ENCODE results near the gene CUEDC1.

CUEDC1 gene

GRCh38 chr17:57911834-57912673 lies 43.2 kb downstream of the CUEDC1 start:
- H3K27me3 ChIP-seq (ENCODE audit: low read depth, low read length) = peaks cover 22% of the 10 kb centered on the region
- H3K79me2 ChIP-seq (ENCODE audit: low read length) = no peaks in the 10 kb centered on the region
- TF ChIP-seq, protein P1, sequence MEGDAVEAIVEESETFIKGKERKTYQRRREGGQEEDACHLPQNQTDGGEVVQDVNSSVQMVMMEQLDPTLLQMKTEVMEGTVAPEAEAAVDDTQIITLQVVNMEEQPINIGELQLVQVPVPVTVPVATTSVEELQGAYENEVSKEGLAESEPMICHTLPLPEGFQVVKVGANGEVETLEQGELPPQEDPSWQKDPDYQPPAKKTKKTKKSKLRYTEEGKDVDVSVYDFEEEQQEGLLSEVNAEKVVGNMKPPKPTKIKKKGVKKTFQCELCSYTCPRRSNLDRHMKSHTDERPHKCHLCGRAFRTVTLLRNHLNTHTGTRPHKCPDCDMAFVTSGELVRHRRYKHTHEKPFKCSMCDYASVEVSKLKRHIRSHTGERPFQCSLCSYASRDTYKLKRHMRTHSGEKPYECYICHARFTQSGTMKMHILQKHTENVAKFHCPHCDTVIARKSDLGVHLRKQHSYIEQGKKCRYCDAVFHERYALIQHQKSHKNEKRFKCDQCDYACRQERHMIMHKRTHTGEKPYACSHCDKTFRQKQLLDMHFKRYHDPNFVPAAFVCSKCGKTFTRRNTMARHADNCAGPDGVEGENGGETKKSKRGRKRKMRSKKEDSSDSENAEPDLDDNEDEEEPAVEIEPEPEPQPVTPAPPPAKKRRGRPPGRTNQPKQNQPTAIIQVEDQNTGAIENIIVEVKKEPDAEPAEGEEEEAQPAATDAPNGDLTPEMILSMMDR (IDR thresholded peaks at IDR 0.05; ENCODE audit: low read depth, low read length) = no peak
- no peak for TF ChIP-seq EZH2phosphoT487 (IDR thresholded peaks at IDR 0.05; ENCODE audit: low read depth)
- H3K4me3 ChIP-seq (ENCODE audit: low read length) = no peak overlapping the region
- peaks cover 18% of the 10 kb centered on the region for H3K4me1 ChIP-seq (ENCODE audit: low read length)
- no peak overlapping the region for H3K4me2 ChIP-seq (ENCODE audit: low read length)
- no peak overlapping the region for H2AFZ ChIP-seq (ENCODE audit: low read depth, low read length)
- no peak overlapping the region for H3K27ac ChIP-seq (ENCODE audit: low read length)
- H3K9ac ChIP-seq (ENCODE audit: low read length) = no peak overlapping the region
- no peaks in the 10 kb centered on the region for H3K36me3 ChIP-seq (replicated peaks; ENCODE audit: low read depth, low read length)
- H3K9me3 ChIP-seq (ENCODE audit: insufficient read depth, low read length) = no peaks in the 10 kb centered on the region
- H4K20me1 ChIP-seq (ENCODE audit: insufficient read depth, low read length) = no peaks in the 10 kb centered on the region

DNA sequence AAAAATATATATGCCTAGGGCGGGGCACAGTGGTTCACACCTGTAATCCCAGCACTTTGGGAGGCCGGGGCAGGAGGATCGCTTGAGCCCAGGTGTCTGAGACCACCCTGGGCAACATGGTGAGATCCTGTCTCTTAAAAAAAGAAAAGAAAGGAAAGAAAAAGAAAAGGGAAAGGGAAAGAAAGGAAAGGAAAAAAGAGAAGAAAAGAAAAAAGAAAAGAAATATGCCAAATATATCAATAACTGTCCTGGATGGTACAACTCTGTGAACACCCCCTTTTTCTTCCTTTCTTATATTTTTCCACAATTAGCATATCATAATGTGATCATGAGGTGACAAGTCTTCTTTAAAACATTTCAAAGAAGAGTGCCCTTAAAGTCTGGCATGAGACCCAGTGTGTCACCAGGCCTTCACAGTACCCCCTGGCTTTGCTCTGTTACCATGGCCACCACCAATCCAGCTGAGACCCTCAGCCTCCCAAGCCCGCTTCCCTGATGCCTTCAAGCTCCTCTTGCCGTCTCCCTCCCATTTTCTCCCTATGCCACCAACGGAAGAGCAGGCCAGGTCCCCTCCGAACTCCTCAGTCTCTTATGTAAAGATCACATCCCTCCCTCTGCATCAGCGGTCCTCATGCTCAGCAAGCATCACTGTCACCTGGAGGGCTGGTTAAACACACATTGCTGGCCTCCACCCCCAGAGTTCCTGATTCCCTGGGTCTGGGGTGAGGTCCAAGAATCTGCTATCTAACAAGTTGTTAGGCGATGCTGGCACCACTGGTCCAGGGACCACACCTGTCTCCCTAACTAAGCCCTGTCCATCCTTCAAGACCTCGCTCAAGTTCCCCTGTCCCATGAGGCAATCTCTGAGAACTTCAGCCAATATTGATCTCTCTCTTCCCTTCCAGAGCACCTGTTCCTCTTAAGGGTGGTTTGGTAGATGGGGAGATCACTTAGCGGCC lies 44.5 kb downstream of the CUEDC1 start:
- Histone ChIP-seq H3K9me3 (ENCODE audit: insufficient read depth, low read length) (no peaks in the 10 kb centered on the region), H3K36me3 (replicated peaks; ENCODE audit: low read depth, low read length) (no peaks in the 10 kb centered on the region), H3K4me3 (ENCODE audit: low read length) (no peak overlapping the region), H3K79me2 (ENCODE audit: low read length) (no peaks in the 10 kb centered on the region), H3K27me3 (ENCODE audit: low read depth, low read length) (peaks cover 28% of the 10 kb centered on the region), H3K4me1 (ENCODE audit: low read length) (peaks cover 15% of the 10 kb centered on the region), H3K27ac (ENCODE audit: low read length) (no peak overlapping the region), H3K4me2 (ENCODE audit: low read length) (no peak overlapping the region), H2AFZ (ENCODE audit: low read depth, low read length) (no peak overlapping the region), H3K9ac (ENCODE audit: low read length) (no peak overlapping the region), H4K20me1 (ENCODE audit: insufficient read depth, low read length) (no peaks in the 10 kb centered on the region)
- TF ChIP-seq, protein P1 (IDR thresholded peaks at IDR 0.05; ENCODE audit: low read depth, low read length) = no peak
- TF ChIP-seq EZH2phosphoT487 (IDR thresholded peaks at IDR 0.05; ENCODE audit: low read depth) = no peak

- Histone ChIP-seq H3K9ac (ENCODE audit: low read length) (no peak overlapping the region), H3K4me2 (ENCODE audit: low read length) (no peak overlapping the region), H3K4me3 (ENCODE audit: low read length) (no peak overlapping the region), H4K20me1 (ENCODE audit: insufficient read depth, low read length) (no peaks in the 10 kb centered on the region), H2AFZ (ENCODE audit: low read depth, low read length) (no peak overlapping the region), H3K27ac (ENCODE audit: low read length) (no peak overlapping the region), H3K27me3 (ENCODE audit: low read depth, low read length) (peaks cover 28% of the 10 kb centered on the region), H3K79me2 (ENCODE audit: low read length) (no peaks in the 10 kb centered on the region), H3K9me3 (ENCODE audit: insufficient read depth, low read length) (no peaks in the 10 kb centered on the region), H3K4me1 (ENCODE audit: low read length) (peaks cover 19% of the 10 kb centered on the region), H3K36me3 (replicated peaks; ENCODE audit: low read depth, low read length) (no peaks in the 10 kb centered on the region)
- TF ChIP-seq, protein P1 (IDR thresholded peaks at IDR 0.05; ENCODE audit: low read depth, low read length) = no peak
- no peak for TF ChIP-seq EZH2phosphoT487 (IDR thresholded peaks at IDR 0.05; ENCODE audit: low read depth)
Observed at GRCh38 chr17:57909551-57909950, 45.7 kb downstream of the CUEDC1 start.

DNA sequence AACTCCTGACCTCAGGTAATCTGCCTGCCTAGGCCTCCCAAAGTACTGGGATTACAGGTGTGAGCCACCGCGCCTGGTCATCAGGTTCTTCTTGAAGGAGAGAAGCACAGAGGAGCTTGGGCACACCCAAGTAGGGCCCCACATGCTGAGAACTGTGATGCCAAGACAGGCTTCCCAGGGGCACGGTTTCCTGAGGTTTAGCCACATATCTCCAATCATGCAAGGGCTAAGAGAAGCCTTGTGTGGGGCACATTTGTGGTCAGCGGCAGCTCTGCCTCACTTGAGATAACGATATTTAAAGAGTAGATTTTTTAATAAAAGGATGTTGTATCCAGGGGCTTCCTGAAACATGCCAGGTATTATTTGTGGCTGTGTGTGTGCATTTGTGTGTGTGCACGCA lies 46.9 kb downstream of the CUEDC1 start:
- TF ChIP-seq EZH2phosphoT487 (IDR thresholded peaks at IDR 0.05; ENCODE audit: low read depth) = no peak
- TF ChIP-seq, protein P1 (IDR thresholded peaks at IDR 0.05; ENCODE audit: low read depth, low read length) = no peak
- no peak overlapping the region for H3K4me3 ChIP-seq (ENCODE audit: low read length)
- no peaks in the 10 kb centered on the region for H3K79me2 ChIP-seq (ENCODE audit: low read length)
- no peak overlapping the region for H2AFZ ChIP-seq (ENCODE audit: low read depth, low read length)
- H3K27me3 ChIP-seq (ENCODE audit: low read depth, low read length) = peaks cover 25% of the 10 kb centered on the region
- no peaks in the 10 kb centered on the region for H3K9me3 ChIP-seq (ENCODE audit: insufficient read depth, low read length)
- H3K4me1 ChIP-seq (ENCODE audit: low read length) = peaks cover 31% of the 10 kb centered on the region
- H3K36me3 ChIP-seq (replicated peaks; ENCODE audit: low read depth, low read length) = no peaks in the 10 kb centered on the region
- H3K9ac ChIP-seq (ENCODE audit: low read length) = no peak overlapping the region
- H3K27ac ChIP-seq (ENCODE audit: low read length) = no peak overlapping the region
- H4K20me1 ChIP-seq (ENCODE audit: insufficient read depth, low read length) = no peaks in the 10 kb centered on the region
- H3K4me2 ChIP-seq (ENCODE audit: low read length) = no peak overlapping the region

Measured in OCI-LY3 (cell line).